NCI-H1105 treated with DMSO at 0.1 percent for 48 hours (cell line): ENCODE measurements around the gene EPHA2.

ENCODE experiments used
- DNase-seq: peaks from one replicate; lab custom pipeline; 2025; lab: John Stamatoyannopoulos, UW

The EPHA2 gene

DNA sequence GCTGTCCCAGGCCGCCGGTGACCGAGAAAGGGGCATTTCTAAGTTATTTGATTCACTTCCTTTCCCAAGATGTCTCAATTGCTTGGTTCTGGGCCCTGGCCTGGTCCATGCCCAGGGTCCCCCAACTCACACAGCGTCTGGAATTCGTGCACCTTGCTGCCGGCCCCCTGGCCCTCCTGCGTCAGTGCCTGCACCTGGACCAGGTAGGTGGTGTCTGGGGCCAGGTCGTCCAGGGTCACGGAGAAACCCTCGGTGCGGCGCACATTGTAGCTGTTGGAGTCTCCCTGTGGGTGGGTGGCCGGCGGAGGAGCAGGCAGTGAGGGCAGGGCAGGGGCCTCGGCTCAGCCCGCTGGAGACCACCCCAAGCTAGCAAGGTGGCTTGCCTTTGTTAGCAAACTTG is 21.0 kb downstream of the EPHA2 start:
- DNase-seq, result no peak

DNA sequence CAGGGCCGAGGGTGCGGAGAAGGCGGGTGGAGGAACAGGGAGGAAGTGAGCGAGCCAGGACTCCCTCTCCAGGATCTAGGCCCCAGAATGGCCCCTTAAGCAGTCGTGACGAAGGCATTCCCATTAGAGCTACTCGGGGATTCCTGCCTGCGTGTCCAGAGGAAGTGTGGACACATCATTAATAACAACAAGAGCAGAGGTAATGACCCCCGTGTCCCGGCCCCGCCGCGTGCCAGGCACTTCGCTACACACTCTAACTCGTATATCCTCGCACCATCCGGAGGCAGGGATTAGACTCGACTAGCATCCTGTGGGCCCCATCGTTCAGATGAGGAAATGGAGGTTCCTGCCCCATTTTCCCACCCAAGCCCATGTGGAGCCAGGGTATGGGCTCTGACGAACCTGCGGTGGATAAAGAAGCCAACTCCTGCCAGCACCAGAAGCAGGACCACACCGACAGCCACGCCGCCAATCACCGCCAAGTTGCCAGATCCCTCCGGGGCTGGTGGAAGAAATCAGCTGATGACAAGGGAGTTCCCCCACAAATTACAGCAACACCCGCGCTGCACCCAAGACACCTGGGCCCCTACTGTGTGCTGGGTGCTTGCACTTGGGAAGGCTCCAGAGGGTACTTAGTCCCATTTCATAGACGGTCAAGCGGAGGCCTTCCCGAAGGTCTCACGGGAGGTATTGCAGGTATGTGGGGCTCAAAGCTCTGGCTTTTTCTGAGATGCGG is 21.6 kb downstream of the EPHA2 start:
- no peak for DNase-seq

- no peak for DNase-seq
Measured at GRCh38 chr1:16133007-16133961, 22.6 kb downstream of the EPHA2 start.

GRCh38 chr1:16132325-16132785 is 23.5 kb downstream of the EPHA2 start:
- no peak for DNase-seq

- DNase-seq, result no peak
Measured at GRCh38 chr1:16131636-16132324, 24.1 kb downstream of the EPHA2 start.

GRCh38 chr1:16130827-16131226 is 25.0 kb downstream of the EPHA2 start:
- no peak for DNase-seq

DNA sequence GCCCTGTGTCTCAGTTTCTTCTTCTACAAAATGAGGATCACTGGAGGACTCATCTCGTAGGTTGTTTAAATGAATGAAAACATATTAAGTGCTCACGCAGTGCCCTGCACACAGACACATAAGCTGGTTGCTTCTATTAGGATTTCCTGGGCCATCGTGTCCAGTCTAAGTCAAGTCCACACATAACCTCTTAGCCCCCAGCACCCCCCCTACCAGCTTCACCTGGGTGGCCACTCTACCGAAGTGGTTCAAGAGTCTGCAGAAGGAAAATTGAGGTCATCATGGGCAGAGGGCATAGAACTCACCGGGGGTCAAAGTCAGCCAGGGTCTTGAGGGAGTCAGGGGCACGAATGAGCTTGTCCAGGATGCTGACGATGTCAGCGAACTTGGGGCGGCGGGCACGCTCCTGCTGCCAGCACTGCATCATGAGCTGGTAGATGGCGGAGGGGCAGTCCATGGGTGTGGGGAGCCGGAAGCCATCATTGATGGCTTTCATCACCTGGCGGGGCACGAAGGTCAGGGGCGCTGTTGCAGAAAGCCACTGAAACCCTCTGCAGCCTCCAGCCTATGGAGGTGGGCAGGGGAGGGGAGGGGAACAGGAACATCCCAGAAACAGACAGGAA is 25.8 kb downstream of the EPHA2 start:
- no peak for DNase-seq

DNA sequence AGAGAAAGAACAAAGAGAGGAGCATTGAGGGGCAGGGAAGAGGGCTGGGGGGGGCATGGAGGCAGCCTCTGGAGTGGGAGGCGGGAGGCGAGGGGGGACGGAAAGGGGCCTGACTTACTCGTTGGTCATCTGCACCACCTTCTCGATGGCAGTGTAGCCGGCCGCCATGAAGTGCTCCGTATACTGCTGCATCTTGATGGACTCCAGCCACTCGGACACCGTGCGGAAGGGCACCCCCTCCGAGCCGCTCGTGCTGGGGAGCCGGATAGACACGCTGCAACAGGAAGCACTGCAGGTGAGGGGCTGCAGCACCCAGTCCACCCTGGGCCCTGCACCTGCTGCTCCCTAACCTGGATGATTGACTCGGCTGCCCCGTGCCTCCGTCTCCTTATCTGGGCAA is 26.6 kb downstream of the EPHA2 start:
- DNase-seq, result no peak

DNA sequence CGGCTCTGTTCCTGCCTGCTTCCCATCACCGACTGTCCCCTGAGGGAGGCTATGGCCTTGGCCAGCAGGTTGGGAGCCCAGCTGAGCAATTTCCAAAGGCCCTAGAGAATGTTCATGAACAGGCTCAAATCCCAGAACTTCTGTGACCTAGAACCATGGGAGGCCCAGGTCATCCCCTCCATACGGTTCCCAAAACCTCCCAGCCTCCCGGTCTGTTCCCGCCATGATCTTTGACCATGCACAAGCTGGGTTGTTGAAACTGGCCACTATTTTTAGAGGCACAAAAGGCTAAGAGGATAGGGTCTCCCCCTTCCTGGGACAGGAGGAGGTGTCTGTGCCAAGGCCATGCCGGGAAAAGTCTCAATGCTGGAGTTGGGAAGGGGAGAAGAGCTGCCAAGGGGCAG is 27.5 kb downstream of the EPHA2 start:
- DNase-seq, result no peak

- no peak for DNase-seq
Measured at GRCh38 chr1:16127676-16128337, 28.1 kb downstream of the EPHA2 start.

DNA sequence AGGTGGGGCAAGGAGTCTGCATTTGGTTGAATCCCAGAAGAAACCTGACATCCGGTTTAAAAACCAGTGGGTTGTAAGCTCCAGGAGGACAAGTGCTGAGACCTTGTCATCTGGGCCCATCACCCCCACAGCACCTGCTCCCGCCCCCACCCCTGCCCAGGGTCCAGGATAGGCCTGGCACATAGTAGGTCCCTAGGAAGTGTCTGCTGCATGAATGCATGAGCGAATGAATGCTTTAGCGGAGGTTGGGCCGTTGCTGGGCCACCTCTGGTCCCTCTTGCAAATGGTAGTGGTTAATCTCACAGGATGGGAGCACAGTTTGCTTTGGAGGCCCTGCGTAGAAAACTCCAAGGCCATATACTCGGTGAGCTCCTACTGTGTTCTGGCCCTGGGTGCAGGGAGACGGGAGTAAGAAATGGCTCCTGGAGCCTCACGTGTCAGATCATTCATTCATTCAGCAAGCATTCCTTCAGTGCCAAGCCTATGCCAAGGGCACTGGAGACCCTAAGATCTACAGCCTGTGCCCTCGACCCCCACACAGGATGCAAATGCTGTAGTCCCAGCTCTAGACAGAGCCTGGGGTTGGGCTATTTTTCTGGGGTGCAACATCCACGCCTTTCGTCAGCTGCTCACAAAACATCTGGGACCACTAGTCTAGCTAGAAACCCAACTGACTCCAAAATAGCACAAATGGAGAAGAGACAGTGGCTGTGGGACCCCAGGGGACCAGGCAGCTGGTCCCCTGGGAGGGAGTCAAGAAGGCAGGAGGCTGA is 28.9 kb downstream of the EPHA2 start:
- no peak for DNase-seq

GRCh38 chr1:16126160-16126559 is 29.7 kb downstream of the EPHA2 start:
- no peak for DNase-seq

DNA sequence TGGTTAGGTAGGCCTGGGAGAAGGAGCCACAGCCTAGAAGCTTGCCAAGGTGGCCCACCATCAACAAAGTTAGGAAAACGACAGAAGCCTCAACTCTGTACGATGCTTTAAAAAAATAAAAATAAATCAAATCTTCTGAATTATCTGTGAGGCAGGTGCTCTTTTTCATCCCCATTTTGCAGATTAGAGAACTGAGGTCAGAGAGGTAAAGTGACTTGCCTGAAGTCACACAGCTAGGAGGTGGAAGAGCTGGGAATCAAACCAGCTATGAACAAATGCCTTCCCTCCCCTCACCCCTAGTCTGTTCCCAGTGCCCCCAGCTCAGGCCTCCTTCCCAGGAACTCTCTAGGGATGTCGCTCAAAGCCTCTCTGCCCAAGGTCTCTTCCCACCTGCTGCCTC is 30.4 kb downstream of the EPHA2 start:
- no peak for DNase-seq

GRCh38 chr1:16125088-16125470 is 30.8 kb downstream of the EPHA2 start:
- no peak for DNase-seq

DNA sequence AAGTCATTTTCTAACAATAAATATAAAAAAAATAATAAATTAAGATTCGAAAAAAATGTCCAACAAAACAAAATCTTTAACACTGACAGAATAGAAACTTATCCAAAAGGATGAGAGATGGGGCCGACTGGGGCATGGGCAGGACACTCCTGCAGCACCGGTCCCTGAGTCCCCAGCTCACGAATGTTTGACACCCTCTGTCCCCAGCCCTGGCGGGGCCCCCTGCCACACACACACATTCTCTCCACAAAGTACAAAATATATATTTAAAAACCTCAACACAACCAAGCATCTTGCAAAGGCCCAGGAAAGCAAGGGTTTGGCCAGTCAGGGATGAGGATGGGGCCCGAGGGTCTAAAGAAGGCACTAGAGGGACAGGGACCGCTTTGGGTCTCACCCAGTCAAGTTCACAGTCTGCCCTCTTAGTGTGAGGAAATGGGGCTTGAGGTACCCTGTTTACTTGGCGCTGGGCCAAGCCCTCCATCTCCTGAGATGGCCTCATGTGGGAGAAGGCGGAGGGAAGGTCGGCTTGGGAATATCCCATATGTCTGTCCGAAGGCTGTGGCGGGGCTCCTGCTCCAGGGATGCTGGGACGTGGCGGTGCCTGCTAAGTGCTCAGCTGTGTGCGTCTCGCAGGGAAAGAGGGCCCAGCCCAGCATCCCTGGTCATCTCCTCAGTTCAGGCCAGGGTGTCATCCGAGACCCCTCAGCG is 31.3 kb downstream of the EPHA2 start:
- peak; percentile 10 for DNase-seq

- no peak for DNase-seq
Measured at GRCh38 chr1:16122916-16123315, 33.0 kb downstream of the EPHA2 start.

DNA sequence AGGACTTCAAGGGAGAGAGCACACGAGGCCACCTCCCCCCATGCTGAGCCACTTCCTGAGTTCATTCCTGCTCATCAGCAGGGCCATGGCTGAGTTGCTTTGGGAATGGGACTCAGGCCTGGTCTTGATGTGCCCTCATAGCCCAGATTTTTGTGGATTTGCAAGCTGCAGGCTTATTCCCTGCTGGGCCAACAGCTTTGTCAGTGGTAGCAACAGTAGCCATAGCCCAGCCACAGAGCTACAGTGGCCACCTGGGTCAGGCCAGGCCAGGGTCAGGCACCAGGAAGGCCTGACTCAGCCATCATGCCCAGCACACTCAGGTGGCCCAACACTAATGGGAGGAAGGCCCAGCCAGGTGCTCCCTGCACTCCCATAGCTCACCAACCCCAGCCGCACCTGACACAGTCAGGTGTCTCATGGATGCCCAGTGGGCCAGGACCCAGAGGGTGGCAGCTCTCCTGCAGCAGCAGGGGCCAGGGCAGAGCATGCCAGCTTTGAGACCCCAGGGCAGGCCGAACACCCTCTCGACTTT is 33.5 kb downstream of the EPHA2 start:
- no peak for DNase-seq

GRCh38 chr1:16120940-16121410 is 34.9 kb downstream of the EPHA2 start:
- peak; percentile 64 for DNase-seq

DNA sequence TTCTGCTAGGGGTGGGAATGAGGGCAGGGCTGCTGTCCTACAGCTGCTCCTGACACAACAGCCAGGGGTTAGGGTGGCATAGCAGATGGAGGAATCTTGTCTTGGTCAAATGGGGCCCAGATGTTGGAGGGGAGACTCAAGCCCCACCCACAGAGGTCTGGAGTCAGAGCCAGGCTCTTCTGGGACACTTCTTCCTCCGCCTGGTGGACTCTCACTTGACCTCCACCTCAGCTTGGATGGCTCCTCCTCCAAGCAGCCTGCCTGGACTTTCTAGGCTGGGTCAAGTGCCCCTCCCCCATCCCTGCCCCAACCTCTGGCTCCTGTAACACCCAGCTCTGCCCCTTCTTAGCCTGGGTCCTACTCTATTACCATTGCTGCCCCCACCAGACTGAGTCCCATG is 35.5 kb downstream of the EPHA2 start:
- DNase-seq, result no peak

DNA sequence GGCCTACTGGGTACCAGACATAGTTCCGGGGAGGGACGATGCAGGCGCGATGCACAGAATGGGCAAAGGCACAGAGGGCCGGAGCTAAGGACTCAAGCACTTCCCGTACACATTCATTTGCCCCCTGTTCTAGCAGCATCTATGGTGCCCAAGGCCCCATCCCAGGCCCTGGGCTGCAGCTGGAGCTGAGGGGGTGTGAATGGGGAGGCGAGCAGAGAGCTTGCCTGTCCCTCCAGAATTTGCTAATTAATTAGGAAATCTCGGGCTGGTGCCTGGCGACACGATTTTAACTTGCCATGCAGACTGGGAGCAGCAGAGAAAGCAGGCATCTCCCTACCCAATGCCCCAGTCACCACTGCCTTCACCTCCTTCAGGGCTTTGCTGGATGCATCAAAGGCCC is 35.9 kb downstream of the EPHA2 start:
- no peak for DNase-seq
